Right lobe of liver (tissue), 4 donors: Measurements from ENCODE around the gene SSBP4.

ENCODE experiments used
- POLR2A ChIP-seq: fragments of 450-650 bp; IDR thresholded peaks from one replicate; pipeline ENCODE4 v1.6.1; 2017; ENCODE audit warnings: antibody characterized with exemption, mild to moderate bottlenecking
- TF ChIP-seq, protein P1 (sequence below), 4 donors: fragments of 200-600 bp in 3 of 4; fragments of 450-650 bp in 1 of 4; IDR thresholded peaks; one replicate each; pipeline versions ENCODE4 v1.5.1 to v1.8.0; 2016 to 2022; ENCODE audit warnings: antibody characterized with exemption in 4 of 4, mild to moderate bottlenecking in 2 of 4
- donor health status: DM: no; HTN: no; CAD: no.
- donor health status: DM: no; HTN: no; CAD: no.
- donor health status: DM: no; HTN: yes; CAD: no.

DNA sequence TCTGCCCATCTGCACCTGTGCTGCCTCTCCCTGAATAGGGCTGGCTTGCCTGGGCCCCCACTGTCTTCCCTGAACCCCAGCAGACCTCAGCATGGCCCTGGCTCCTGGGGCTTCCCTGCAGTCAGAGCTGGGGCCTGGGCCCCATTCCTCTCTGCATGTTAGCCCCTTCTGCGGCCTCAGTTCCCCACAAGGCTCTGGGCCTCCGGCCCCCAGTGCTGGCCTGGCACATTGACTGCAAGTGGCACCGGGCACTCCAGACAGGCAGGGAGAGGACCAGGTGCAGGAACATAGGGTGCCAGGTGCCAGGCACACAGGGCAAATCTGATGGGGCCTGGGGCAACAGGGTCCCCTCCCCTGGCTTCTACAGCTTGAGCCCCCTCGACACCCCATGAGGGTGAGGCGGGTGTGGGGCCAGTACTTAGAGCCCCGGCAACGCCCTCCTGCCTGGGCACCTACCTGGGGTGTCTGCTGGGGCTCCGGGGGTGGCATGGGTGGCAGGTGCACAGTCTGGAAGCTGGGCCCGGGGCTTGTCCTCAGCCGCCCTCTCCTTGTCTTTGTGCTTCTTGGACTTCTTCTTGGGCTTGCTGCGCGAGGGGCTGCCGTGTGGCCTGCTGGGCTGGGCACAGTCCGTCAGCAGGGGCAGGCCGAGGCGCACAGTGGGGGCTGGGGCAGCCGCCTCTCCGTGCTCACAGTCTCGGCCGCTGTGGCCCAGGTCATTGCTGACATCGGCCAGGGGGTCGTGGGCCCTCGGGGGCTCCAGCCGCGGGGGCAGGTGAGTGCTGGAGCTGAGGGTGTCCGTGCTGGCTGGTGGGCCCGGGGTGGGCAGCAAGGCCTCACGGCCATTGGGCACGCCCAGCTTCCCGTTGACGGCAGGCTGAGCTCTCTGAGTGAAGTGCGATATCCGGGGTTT is 31.1 kb downstream of the SSBP4 start:
- TF ChIP-seq, protein P1, sequence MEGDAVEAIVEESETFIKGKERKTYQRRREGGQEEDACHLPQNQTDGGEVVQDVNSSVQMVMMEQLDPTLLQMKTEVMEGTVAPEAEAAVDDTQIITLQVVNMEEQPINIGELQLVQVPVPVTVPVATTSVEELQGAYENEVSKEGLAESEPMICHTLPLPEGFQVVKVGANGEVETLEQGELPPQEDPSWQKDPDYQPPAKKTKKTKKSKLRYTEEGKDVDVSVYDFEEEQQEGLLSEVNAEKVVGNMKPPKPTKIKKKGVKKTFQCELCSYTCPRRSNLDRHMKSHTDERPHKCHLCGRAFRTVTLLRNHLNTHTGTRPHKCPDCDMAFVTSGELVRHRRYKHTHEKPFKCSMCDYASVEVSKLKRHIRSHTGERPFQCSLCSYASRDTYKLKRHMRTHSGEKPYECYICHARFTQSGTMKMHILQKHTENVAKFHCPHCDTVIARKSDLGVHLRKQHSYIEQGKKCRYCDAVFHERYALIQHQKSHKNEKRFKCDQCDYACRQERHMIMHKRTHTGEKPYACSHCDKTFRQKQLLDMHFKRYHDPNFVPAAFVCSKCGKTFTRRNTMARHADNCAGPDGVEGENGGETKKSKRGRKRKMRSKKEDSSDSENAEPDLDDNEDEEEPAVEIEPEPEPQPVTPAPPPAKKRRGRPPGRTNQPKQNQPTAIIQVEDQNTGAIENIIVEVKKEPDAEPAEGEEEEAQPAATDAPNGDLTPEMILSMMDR (IDR thresholded peaks at IDR 0.05) = no peak
- no peak for TF ChIP-seq POLR2A
